ENCODE measurements around the gene FBXL16. TPM values are rescaled to one million over a fixed set of nuclear protein-coding genes. Genes with fewer than 3 reads are reported as not detected.

The FBXL16 gene
- total RNA-seq, 1 donor from 2014 or later = 3.0 TPM

DNA sequence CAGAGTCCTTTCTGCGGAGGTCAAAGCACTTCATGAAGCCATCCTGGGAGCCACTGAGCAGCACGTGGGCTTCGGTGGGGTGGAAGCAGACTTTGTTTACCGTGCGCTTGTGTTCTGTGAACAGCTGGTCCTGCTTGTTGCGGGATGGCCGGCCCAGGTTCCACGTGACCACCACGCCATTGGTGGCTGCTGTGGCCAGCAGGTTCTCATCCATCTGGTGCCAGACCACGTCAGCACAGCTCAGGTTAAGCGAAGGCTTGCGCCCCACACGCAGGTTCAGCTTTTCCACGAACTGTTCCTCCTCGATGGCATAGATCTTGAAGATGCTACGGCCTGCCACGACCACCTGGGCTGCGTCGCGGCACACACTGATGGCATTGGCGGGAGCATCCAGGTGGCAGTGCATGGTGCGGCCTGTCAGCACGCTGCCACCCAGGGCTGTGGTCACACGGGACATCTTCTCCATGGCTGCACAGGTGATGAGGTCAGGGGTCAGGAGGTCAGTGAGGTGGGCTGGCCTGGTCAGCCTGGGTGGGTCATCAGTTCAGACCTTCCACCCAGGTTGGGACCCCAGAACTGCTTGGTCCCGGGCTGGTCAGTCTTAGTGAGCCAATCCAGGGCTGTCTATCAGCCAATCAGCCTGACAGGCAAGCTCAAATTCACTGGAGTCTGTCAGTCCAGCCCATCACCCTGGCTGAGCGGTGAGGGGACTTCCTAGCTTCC, 16.3 kb downstream of the FBXL16 start:
- Mint-ChIP-seq H3K36me3 (ENCODE audit: low read depth) (peaks cover 3% of the 10 kb centered on the region), H3K9me3 (no peaks in the 10 kb centered on the region), H3K4me3 (peak overlapping the region; percentile 92), H3K27me3 (ENCODE audit: low read depth) (peaks cover 44% of the 10 kb centered on the region), H3K27ac (ENCODE audit: unreplicated experiment) (peak overlapping the region; percentile 57), H3K4me1 (peaks cover 17% of the 10 kb centered on the region)
- DNase-seq (ENCODE audit: low read depth, low spot score) = no peak
- TF ChIP-seq, protein P1, sequence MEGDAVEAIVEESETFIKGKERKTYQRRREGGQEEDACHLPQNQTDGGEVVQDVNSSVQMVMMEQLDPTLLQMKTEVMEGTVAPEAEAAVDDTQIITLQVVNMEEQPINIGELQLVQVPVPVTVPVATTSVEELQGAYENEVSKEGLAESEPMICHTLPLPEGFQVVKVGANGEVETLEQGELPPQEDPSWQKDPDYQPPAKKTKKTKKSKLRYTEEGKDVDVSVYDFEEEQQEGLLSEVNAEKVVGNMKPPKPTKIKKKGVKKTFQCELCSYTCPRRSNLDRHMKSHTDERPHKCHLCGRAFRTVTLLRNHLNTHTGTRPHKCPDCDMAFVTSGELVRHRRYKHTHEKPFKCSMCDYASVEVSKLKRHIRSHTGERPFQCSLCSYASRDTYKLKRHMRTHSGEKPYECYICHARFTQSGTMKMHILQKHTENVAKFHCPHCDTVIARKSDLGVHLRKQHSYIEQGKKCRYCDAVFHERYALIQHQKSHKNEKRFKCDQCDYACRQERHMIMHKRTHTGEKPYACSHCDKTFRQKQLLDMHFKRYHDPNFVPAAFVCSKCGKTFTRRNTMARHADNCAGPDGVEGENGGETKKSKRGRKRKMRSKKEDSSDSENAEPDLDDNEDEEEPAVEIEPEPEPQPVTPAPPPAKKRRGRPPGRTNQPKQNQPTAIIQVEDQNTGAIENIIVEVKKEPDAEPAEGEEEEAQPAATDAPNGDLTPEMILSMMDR (conservative IDR thresholded peaks at IDR 0.05) = no peak

- Mint-ChIP-seq H3K27me3 (ENCODE audit: low read depth) (peaks cover 29% of the 10 kb centered on the region), H3K4me3 (peak overlapping the region; percentile 76), H3K9me3 (no peaks in the 10 kb centered on the region), H3K36me3 (ENCODE audit: low read depth) (peaks cover 4% of the 10 kb centered on the region), H3K4me1 (peaks cover 20% of the 10 kb centered on the region), H3K27ac (ENCODE audit: unreplicated experiment) (no peak overlapping the region)
- TF ChIP-seq, protein P1 (conservative IDR thresholded peaks at IDR 0.05) = no peak
- DNase-seq (ENCODE audit: low read depth, low spot score) = no peak
These were observed 18.1 kb downstream of the FBXL16 start for GRCh38 chr16:687499-687898.

DNA sequence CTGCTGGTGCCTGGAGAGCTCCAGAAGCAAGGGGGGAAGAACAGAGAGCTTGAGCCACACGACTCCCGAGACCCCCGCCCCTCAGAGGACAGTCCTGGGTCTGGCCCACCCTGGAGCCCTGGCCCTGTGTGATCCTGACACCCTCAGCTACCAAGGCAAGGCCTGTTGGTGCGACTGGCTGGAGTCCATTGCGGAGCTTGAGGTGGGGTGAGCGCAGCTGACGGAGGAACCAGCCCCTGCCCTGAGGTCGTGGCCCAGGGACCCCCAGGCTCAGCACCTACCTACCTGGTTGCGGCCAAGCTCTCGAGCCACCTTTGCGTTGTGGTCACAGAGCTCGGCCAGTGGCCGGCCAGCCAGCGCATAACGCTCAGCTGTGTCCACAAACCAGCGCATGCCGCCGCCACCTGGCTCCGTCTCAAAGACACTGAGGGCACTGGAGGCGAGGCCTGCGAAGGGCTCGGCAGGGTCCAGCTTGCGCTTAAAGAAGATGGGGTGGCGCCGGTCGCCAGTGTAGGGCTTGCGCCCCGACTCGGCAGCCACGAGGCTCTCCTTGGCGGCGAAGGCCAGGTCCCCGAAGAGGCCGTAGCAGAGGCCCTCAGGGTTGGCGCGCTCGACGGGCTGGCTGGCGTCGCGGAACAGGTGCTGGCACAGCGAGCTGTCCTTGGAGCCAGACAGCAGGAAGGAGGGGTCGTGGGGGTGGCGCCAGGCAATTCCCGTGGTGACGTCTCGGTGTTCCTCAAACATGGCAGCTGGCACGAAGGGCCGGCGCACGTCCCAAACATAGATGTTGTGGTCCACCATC, 18.9 kb downstream of the FBXL16 start:
- Mint-ChIP-seq H3K27me3 (ENCODE audit: low read depth) (peaks cover 22% of the 10 kb centered on the region), H3K9me3 (no peaks in the 10 kb centered on the region), H3K36me3 (ENCODE audit: low read depth) (peaks cover 5% of the 10 kb centered on the region), H3K4me3 (peak overlapping the region; percentile 78), H3K27ac (ENCODE audit: unreplicated experiment) (no peak overlapping the region), H3K4me1 (peaks cover 23% of the 10 kb centered on the region)
- no peak for DNase-seq (ENCODE audit: low read depth, low spot score)
- TF ChIP-seq, protein P1 (conservative IDR thresholded peaks at IDR 0.05) = no peak

GRCh38 chr16:685967-686366, 19.6 kb downstream of the FBXL16 start:
- Mint-ChIP-seq H3K4me3 (peak overlapping the region; percentile 78), H3K4me1 (peaks cover 27% of the 10 kb centered on the region), H3K27me3 (ENCODE audit: low read depth) (peaks cover 18% of the 10 kb centered on the region), H3K27ac (ENCODE audit: unreplicated experiment) (no peak overlapping the region), H3K9me3 (no peaks in the 10 kb centered on the region), H3K36me3 (ENCODE audit: low read depth) (peaks cover 5% of the 10 kb centered on the region)
- TF ChIP-seq, protein P1 (conservative IDR thresholded peaks at IDR 0.05) = peak; percentile 50
- DNase-seq (ENCODE audit: low read depth, low spot score) = peak; percentile 50

DNA sequence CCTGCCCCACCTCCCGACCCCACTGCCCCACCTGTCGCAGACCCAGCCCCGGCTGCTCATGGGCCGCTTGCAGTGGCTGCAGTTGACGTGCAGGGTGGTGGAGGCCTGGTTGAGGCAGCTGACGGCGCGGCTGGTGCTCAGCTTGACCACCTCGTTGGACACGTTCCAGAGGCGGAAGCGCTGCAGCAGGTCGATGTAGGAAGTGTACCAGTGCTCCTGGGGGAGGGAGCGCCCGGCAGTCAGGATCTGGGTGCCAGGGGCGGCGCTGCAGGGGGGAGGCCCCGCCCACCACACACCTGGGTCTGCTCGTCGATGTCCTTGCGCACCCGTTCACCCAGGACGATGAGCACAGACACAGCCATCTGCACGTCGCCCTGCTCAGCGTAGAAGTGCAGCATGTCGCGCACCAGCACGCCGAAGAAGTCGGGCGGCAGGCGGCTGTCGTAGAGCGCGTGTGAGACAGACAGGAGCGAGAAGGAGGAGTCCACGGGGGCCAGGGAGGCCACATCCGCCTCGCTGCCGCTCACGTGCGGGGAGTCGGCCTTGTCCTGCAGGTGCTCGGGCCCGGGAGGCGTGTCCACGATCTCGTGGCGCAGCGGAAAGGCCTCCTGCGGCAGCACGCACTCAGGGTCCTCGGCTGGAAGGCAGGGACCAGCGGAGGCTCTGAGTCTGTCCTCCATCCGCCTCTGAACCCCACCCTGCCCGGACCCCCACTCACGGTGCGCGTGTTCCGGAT, 20.5 kb downstream of the FBXL16 start:
- H3K4me1 Mint-ChIP-seq = peaks cover 23% of the 10 kb centered on the region
- H3K4me3 Mint-ChIP-seq = no peak overlapping the region
- no peak for DNase-seq (ENCODE audit: low read depth, low spot score)
- TF ChIP-seq, protein P1 (conservative IDR thresholded peaks at IDR 0.05) = no peak
- peaks cover 5% of the 10 kb centered on the region for H3K36me3 Mint-ChIP-seq (ENCODE audit: low read depth)
- no peaks in the 10 kb centered on the region for H3K9me3 Mint-ChIP-seq
- peaks cover 12% of the 10 kb centered on the region for H3K27me3 Mint-ChIP-seq (ENCODE audit: low read depth)
- H3K27ac Mint-ChIP-seq (ENCODE audit: unreplicated experiment) = no peak overlapping the region

All from neural crest cell (in vitro differentiated cells).